GM12878 (cell line): ENCODE results near the gene ZNRF3. TPM values are rescaled to one million over a fixed set of nuclear protein-coding genes. Genes with fewer than 3 reads are reported as not detected.

Experiments used
- ATAC-seq: fragments of 200-7000 bp; cut with Tn5 transposase; 3 replicates; pipeline ENCODE4 v1.9.1; 2020; ENCODE audit warnings: mild to moderate bottlenecking, moderate library complexity
- BruUV-seq: library from RNA; stranded (reverse); fragments of 400-500 nt; replicated peaks from 2 replicates; lab custom pipeline; 2021; lab: Mats Ljungman, UMichigan
- CTCF ChIA-PET: fragments of 300-600 bp; sonication (Branson Sonifier 250); formaldehyde crosslinking; extraction: SDS; loops from one replicate; lab custom pipeline; 2021; ENCODE audit warnings: inconsistent platforms; lab: Yijun Ruan, JAX
- POLR2A ChIA-PET: fragments of 350-600 bp; formaldehyde crosslinking; extraction: SDS; loops from one replicate; lab custom pipeline; 2021; ENCODE audit warnings: inconsistent platforms; lab: Charles Lee
- RAD21 ChIA-PET: fragments of 300-600 bp; sonication (Branson Sonifier 250); formaldehyde crosslinking; loops from one replicate; lab custom pipeline; 2023; ENCODE audit warnings: antibody characterized with exemption; ENCODE audit not compliant: unreplicated experiment; lab: Charles Lee
- SMC1A ChIA-PET: fragments of 300-600 bp; sonication (Branson Sonifier 250); formaldehyde crosslinking; loops from one replicate; lab custom pipeline; 2023; ENCODE audit not compliant: unreplicated experiment, uncharacterized antibody; lab: Charles Lee
- DNase-seq: peaks from one replicate; pipeline ENCODE4 v3.0.0-alpha.2; 2011; ENCODE audit warnings: low read depth, low spot score
- FAIRE-seq: peaks from 3 replicates; lab custom pipeline; 2011; peaks lifted over from hg19 to GRCh38; lab: Jason Lieb, UNC
- H2AFZ ChIP-seq: 2 replicates; pipeline ENCODE4 v1.6.0; 2011; ENCODE audit warnings: low read depth, low read length, control low read depth; ENCODE audit not compliant: control insufficient read depth
- H3K27ac ChIP-seq: 2 replicates; pipeline ENCODE4 v1.5.1; 2011; ENCODE audit warnings: control low read depth; ENCODE audit not compliant: control insufficient read depth, insufficient read depth
- H3K27me3 ChIP-seq, 2 experiments: replicated peaks in 1 of 2; 2 replicates each; pipeline versions ENCODE4 v1.6.0 to v1.6.1; 2011; ENCODE audit warnings: low read length in 1 of 2; ENCODE audit not compliant: control insufficient read depth in 2 of 2, insufficient read depth in 2 of 2
- H3K36me3 ChIP-seq, 2 experiments: 2 replicates each; pipeline ENCODE4 v1.5.1; 2011; ENCODE audit warnings: low read length in 1 of 2; ENCODE audit not compliant: control insufficient read depth in 2 of 2, insufficient read depth in 2 of 2
- H3K4me1 ChIP-seq: 2 replicates; pipeline ENCODE4 v1.6.1; 2011; ENCODE audit warnings: mild to moderate bottlenecking, low read length, moderate library complexity, mixed read lengths; ENCODE audit not compliant: control insufficient read depth, insufficient read depth
- H3K4me2 ChIP-seq: 2 replicates; pipeline ENCODE4 v1.6.0; 2011; ENCODE audit warnings: control low read depth; ENCODE audit not compliant: control insufficient read depth, insufficient read depth
- H3K4me3 ChIP-seq: fragments of 200-600 bp; sonication (generic); 2 replicates; pipeline ENCODE4 v1.5.1; 2016
- H3K79me2 ChIP-seq: 2 replicates; pipeline ENCODE4 v1.6.0; 2011; ENCODE audit warnings: low read length; ENCODE audit not compliant: control insufficient read depth, insufficient read depth
- H3K9ac ChIP-seq: 2 replicates; pipeline ENCODE4 v1.8.0; 2011; ENCODE audit warnings: low read length, control low read depth, mixed read lengths; ENCODE audit not compliant: control insufficient read depth, insufficient read depth
- H3K9me3 ChIP-seq: replicated peaks from 3 replicates; pipeline ENCODE4 v1.5.1; 2011; ENCODE audit warnings: mild to moderate bottlenecking, low read length; ENCODE audit not compliant: control insufficient read depth, insufficient read depth
- H4K20me1 ChIP-seq: 2 replicates; pipeline ENCODE4 v1.6.0; 2011; ENCODE audit not compliant: control insufficient read depth, insufficient read depth
- BCLAF1 ChIP-seq: fragments of 450-650 bp; IDR thresholded peaks from 2 replicates; pipeline ENCODE4 v1.6.1; 2017; ENCODE audit warnings: antibody characterized with exemption, mild to moderate bottlenecking, moderate library complexity
- CBX3 ChIP-seq: fragments of 200-600 bp; sonication (generic); IDR thresholded peaks from 2 replicates; pipeline ENCODE4 v1.6.1; 2016; ENCODE audit warnings: low read depth, borderline replicate concordance
- CREM ChIP-seq: IDR thresholded peaks from 2 replicates; pipeline ENCODE4 v1.6.1; 2014; ENCODE audit warnings: antibody characterized with exemption, low read depth
- FOS ChIP-seq: IDR thresholded peaks from 3 replicates; pipeline ENCODE4 v1.6.1; 2011; ENCODE audit warnings: borderline replicate concordance; ENCODE audit not compliant: insufficient read length; ENCODE audit errors: extremely low read depth
- HSF1 ChIP-seq: fragments of 150-350 bp; IDR thresholded peaks from 2 replicates; pipeline ENCODE4 v1.6.1; 2014; ENCODE audit warnings: mild to moderate bottlenecking, low read depth, low read length
- RBBP5 ChIP-seq: fragments of 200-600 bp; sonication (generic); conservative IDR thresholded peaks from 2 replicates; pipeline ENCODE4 v1.6.1; 2016
- RELB ChIP-seq: fragments of 450-650 bp; IDR thresholded peaks from 2 replicates; pipeline ENCODE4 v1.6.1; 2017; ENCODE audit warnings: low read depth, mild to moderate bottlenecking, moderate library complexity
- RFX5 ChIP-seq: IDR thresholded peaks from 2 replicates; pipeline ENCODE4 v1.6.1; 2011; ENCODE audit warnings: low read depth, low read length, improper control_type of control experiment
- SIX5 ChIP-seq: IDR thresholded peaks from 2 replicates; pipeline ENCODE4 v1.6.1; 2011; ENCODE audit warnings: mild to moderate bottlenecking, low read depth, low read length, moderate library complexity; ENCODE audit not compliant: severe bottlenecking
- SMARCA5 ChIP-seq: fragments of 450-650 bp; IDR thresholded peaks from 2 replicates; pipeline ENCODE4 v1.6.1; 2017; ENCODE audit warnings: mild to moderate bottlenecking
- YBX1 ChIP-seq: fragments of 450-650 bp; IDR thresholded peaks from 2 replicates; pipeline ENCODE4 v1.6.1; 2016; ENCODE audit warnings: antibody characterized with exemption
- ZNF217 ChIP-seq: fragments of 450-650 bp; IDR thresholded peaks from 2 replicates; pipeline ENCODE4 v1.6.1; 2017; ENCODE audit warnings: antibody characterized with exemption, mild to moderate bottlenecking
- WGBS: methylation state at CpG from one replicate; pipeline ENCODE4 v1.1.6; 2016; ENCODE audit warnings: low lambda C conversion rate; ENCODE audit not compliant: insufficient replicate concordance, insufficient coverage; ENCODE audit errors: missing lambda C conversion rate; 5-methylcytosine and 5-hydroxymethylcytosine counted together
- in situ Hi-C: fragments of 300-500 bp; cut with MboI; formaldehyde crosslinking; loops from 9 replicates; pipeline ENCODE4 v1.14.3; 2018; ENCODE audit warnings: mixed read lengths
- intact Hi-C: fragments of 100-400 bp; cut with micrococcal nuclease; formaldehyde crosslinking; loops from one replicate; pipeline ENCODE4 v1.14.2; 2022; ENCODE audit not compliant: unreplicated experiment
- polyA plus RNA-seq, 11 experiments: library from polyadenylated mRNA; depleted of rRNA in 4 of 11; unstranded in 6 of 11; stranded (reverse) in 5 of 11; fragments of >200 nt; fragmentation: Nextera tagmentation in 4 of 11; fragmentation: Illumina TruSeq in 1 of 11; extraction: Ambion mirVana in 4 of 11; extraction: Trizol in 1 of 11; gene quantifications; 1 replicate in 1 of 11; 2 replicates in 10 of 11; pipeline versions ENCODE4 v1.2.1 to v1.2.3, GENCODE V29; 2011 to 2016; ENCODE audit warnings: inconsistent platforms in 2 of 11, missing spikeins in 2 of 11, low read depth in 1 of 11
- total RNA-seq, 4 experiments: library from RNA; depleted of rRNA in 3 of 4; stranded (reverse); fragments of >200 nt in 3 of 4; fragmentation: Illumina TruSeq in 1 of 4; extraction: Trizol in 1 of 4; gene quantifications; 2 replicates each; pipeline versions ENCODE4 v1.2.1 to v1.2.3, GENCODE V29; 2013 to 2021

The ZNRF3 gene
- total and polyA plus RNA-seq, 10 of the 15 experiments (the other 5 are each of a cell fraction or from before 2014, with no cell fraction given), result 0.05 to 2.4 (median 0.46) TPM

- TF ChIP-seq BCLAF1, result no peak
- no peak for TF ChIP-seq HSF1
- no peak for TF ChIP-seq RFX5
- TF ChIP-seq, all 136 proteins: peak for 0
Observed at GRCh38 chr22:29041408-29041807, 158.0 kb downstream of the ZNRF3 start (continued).

GRCh38 chr22:29043906-29044575 is 160.7 kb downstream of the ZNRF3 start:
- DNase-seq (no peak), ATAC-seq (no peak), FAIRE-seq (no peak)
- Histone ChIP-seq H3K9me3 (no peaks in the 10 kb centered on the region), H3K36me3 (peaks cover 0 to 13% of the 10 kb centered on the region in 2 experiments; a peak in 2 of 4 replicates), H3K4me2 (no peak overlapping the region), H3K27me3 (no peaks in the 10 kb centered on the region; a peak in 1 of 4 replicates), H3K4me3 (no peak overlapping the region), H3K27ac (no peak overlapping the region), H3K9ac (no peak overlapping the region), H2AFZ (no peak overlapping the region), H3K4me1 (no peaks in the 10 kb centered on the region), H4K20me1 (no peaks in the 10 kb centered on the region), H3K79me2 (no peaks in the 10 kb centered on the region)
- POLR2A ChIA-PET, result interaction anchor here (0.6 kb wide), 1 partner anchor 78 kb away, joined by 4 read pairs; no protein-coding TSS in a partner anchor
- no TSS peak for BruUV-seq
- intact Hi-C loops, result loop anchor here (10.0 kb wide), 1 partner anchor 111 kb away; no protein-coding TSS in a partner anchor
- CTCF ChIA-PET, result interaction anchor here (0.6 to 9.5 kb wide), 7 partner anchors 9 to 276 kb away, joined by 3 to 195 read pairs (median 4); no protein-coding TSS in a partner anchor
- RAD21 ChIA-PET, result interaction anchor here (1.5 to 7.5 kb wide), 2 partner anchors 182 to 187 kb away, joined by 3 to 119 read pairs; no protein-coding TSS in a partner anchor
- whole genome bisulfite sequencing, result 78% methylated on average over 7 of the region's 7 CpGs
- TF ChIP-seq CREM, result no peak
- TF ChIP-seq RELB, result no peak
- no peak for TF ChIP-seq RBBP5
- no peak for TF ChIP-seq SMARCA5
- TF ChIP-seq ZNF217, result no peak
- TF ChIP-seq FOS, result no peak
- TF ChIP-seq SIX5, result no peak
- TF ChIP-seq CBX3, result no peak
- no peak for TF ChIP-seq YBX1
- SMC1A ChIA-PET, result interaction anchor here (0.7 to 9.1 kb wide), 10 partner anchors 15 to 443 kb away, joined by 3 to 187 read pairs (median 3); no protein-coding TSS in a partner anchor
- in situ Hi-C loops, result loop anchor here (25.0 kb wide), 1 partner anchor 1007 kb away; no protein-coding TSS in a partner anchor
